Small intestine (tissue), 7 donors: ENCODE measurements around the gene PRDM2. TPM values are rescaled to one million over a fixed set of nuclear protein-coding genes. Genes with fewer than 3 reads are reported as not detected.

Source experiments
- DNase-seq, 2 donors: peaks; one replicate each; pipeline versions ENCODE4 v3.0.0 to v3.0.0-alpha.2; 2013
- FAIRE-seq: peaks from 2 replicates; lab custom pipeline; 2012; peaks lifted over from hg19 to GRCh38; lab: Jason Lieb, UNC
- H3K27ac ChIP-seq, 3 donors: one replicate each; pipeline ENCODE4 v1.5.1; 2013; ENCODE audit warnings: low read length in 2 of 3, mild to moderate bottlenecking in 2 of 3, control low read depth in 1 of 3, inconsistent platforms in 1 of 3, low read depth in 1 of 3, moderate library complexity in 1 of 3
- H3K27me3 ChIP-seq, 3 donors: one replicate each; pipeline ENCODE4 v1.6.1; 2013; ENCODE audit warnings: low read length in 3 of 3, inconsistent platforms in 1 of 3; ENCODE audit not compliant: control insufficient read depth in 3 of 3, insufficient read depth in 3 of 3
- H3K36me3 ChIP-seq, 3 donors: one replicate each; pipeline ENCODE4 v1.6.1; 2013; ENCODE audit warnings: low read length in 3 of 3, inconsistent platforms in 1 of 3, low read depth in 1 of 3, mild to moderate bottlenecking in 1 of 3, moderate library complexity in 1 of 3; ENCODE audit not compliant: control insufficient read depth in 3 of 3, insufficient read depth in 2 of 3
- H3K4me1 ChIP-seq, 3 donors: one replicate each; pipeline ENCODE4 v1.6.1; 2013; ENCODE audit warnings: low read length in 2 of 3, inconsistent platforms in 1 of 3, low read depth in 1 of 3, mild to moderate bottlenecking in 1 of 3, moderate library complexity in 1 of 3; ENCODE audit not compliant: control insufficient read depth in 3 of 3, insufficient read depth in 2 of 3
- H3K4me3 ChIP-seq, 3 donors: one replicate each; pipeline ENCODE4 v1.5.1; 2013; ENCODE audit warnings: low read length in 3 of 3, control low read depth in 1 of 3, inconsistent platforms in 1 of 3, low read depth in 1 of 3, mild to moderate bottlenecking in 1 of 3, moderate library complexity in 1 of 3
- H3K9me3 ChIP-seq, 2 donors: one replicate each; pipeline ENCODE4 v1.6.1; 2013; ENCODE audit warnings: low read depth in 1 of 2, low read length in 1 of 2; ENCODE audit not compliant: control insufficient read depth in 2 of 2, insufficient read depth in 1 of 2
- WGBS, 3 donors: extraction: QIAGEN DNeasy Blood & Tissue Kit; methylation state at CpG; one replicate each; pipeline ENCODE4 v1.1.7; 2013; 5-methylcytosine and 5-hydroxymethylcytosine counted together
- polyA plus RNA-seq, 4 donors: library from polyadenylated mRNA; stranded (reverse) in 3 of 4; unstranded in 1 of 4; fragments of 200-250 nt in 3 of 4; fragments of 120-200 nt in 1 of 4; gene quantifications; one replicate each; pipeline versions ENCODE4 v1.2.1 to v1.2.3, GENCODE V29; 2013
- donor health status: healthy with polysubstance abuse.
- donor health status: control.
- donor health status: control.
- donor health status: Bipolar disorder and iron deficiency.
- donor health status: healthy.

PRDM2 gene
- polyA plus RNA-seq, 4 donors = 9.5 to 22.7 (median 11.7) TPM

DNA sequence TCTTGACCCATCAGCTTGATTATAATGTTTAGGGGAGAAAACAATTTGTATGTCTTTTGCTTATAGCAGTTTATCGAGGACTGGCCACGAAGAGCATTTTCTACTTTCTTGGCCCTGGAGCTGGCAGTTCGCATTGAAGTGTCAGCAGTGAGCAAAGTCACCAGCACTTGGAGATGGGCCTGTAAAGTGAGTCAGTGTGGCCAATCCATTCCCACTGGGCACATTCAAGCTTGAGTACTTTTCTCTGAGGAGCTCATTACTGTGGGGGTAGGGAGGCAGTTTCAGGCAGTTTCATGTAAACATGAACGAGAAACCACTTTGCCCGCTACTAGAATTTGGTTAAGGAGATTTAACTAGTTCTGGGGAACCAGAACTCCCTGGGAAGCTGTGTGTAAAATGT, 164.8 kb downstream of the PRDM2 start:
- no peaks in the 10 kb centered on the region for H3K36me3 ChIP-seq
- H3K4me3 ChIP-seq = no peak overlapping the region
- no peak for FAIRE-seq
- WGBS, 3 donors = 89 to 96% (median 90%) methylated on average over 5 of the region's 5 CpGs
- peaks cover 0 to 7% (median 0%) of the 10 kb centered on the region in 3 donors for H3K27me3 ChIP-seq
- no peaks in the 10 kb centered on the region for H3K9me3 ChIP-seq
- H3K27ac ChIP-seq = no peak overlapping the region
- peaks cover 0 to 2% (median 0%) of the 10 kb centered on the region in 3 donors for H3K4me1 ChIP-seq
- no peak for DNase-seq

DNA sequence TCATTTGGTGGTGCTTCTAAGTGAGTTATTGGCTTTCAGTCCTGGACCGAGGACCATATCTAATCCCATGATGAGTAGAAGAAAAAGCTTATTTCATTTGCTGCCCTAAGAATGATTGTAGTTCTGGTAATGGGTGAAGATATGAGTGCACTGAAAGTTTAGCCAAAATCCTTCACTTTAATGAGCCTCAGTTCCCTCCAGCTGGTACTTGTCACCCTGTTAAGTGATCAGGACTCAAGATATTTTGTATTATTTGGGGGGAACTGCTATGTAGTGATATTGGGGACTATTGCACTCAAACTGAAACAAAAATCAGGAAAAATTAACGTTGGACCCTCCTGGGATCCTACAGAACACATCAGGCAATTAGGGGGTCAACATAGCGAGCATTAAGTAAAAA, 165.9 kb downstream of the PRDM2 start:
- no peaks in the 10 kb centered on the region for H3K9me3 ChIP-seq
- H3K27me3 ChIP-seq = peaks cover 0 to 7% (median 0%) of the 10 kb centered on the region in 3 donors
- FAIRE-seq = no peak
- no peaks in the 10 kb centered on the region for H3K4me1 ChIP-seq
- DNase-seq = no peak
- no peaks in the 10 kb centered on the region for H3K36me3 ChIP-seq
- H3K4me3 ChIP-seq = no peak overlapping the region
- 54 to 71% (median 68%) methylated on average over 3 of the region's 3 CpGs for WGBS, 3 donors
- no peak overlapping the region for H3K27ac ChIP-seq

DNA sequence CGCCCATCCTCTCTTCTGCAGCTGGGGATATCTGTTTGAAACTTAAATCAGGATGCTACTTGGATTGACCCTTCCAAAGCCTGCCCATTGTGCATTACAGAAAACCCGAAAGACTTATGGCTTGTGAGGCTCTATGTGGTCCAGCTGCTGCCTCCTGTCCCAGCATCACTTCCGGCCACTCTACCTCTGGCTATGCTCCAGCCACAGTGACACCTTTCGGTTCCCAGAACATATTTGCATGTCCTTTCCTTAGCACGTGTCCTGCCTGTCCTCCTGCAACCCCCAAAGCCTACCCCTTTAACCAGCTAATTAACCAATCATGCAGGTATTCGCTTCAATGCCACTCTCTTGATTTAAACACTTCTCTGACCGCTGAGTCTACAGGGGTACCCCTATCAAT, 167.6 kb downstream of the PRDM2 start:
- WGBS, 3 donors = 74 to 84% (median 76%) methylated on average over 7 of the region's 7 CpGs
- Histone ChIP-seq H3K4me1 (no peaks in the 10 kb centered on the region), H3K27ac (no peak overlapping the region), H3K36me3 (no peaks in the 10 kb centered on the region), H3K4me3 (no peak overlapping the region), H3K27me3 (peaks cover 0 to 11% (median 0%) of the 10 kb centered on the region in 3 donors), H3K9me3 (peaks cover 0 to 5% of the 10 kb centered on the region in 2 donors)
- FAIRE-seq = no peak
- DNase-seq = no peak

DNA sequence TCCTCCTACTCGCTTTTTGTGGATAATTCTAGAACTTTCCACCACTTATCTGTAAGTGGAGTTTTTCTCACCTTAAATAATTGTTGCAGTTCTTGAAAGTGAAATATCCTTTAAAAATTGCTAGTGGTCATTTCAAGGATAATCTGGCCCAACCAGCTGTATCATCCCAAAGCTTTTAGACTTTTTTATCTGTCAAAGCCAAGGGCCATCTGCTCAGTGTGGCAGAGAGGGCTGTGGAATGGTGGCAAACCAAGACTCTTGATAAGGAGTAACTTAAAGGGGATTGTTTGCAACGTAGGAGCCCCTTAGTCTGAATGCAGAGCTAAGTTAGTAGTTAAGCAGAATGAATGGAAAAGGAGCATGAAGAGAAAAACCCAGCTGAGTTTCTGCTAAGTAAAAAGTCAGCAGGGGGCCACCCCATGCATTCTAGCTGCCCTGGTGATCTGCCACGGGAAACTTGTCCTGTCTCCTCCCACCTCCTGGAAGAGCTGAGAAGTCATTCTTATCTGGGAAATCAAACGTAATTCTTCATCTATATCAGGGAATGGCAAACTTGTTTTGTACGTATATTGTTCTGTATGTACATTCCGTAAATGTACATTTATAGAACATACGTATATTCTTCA, 169.3 kb downstream of the PRDM2 start:
- no peaks in the 10 kb centered on the region for H3K4me1 ChIP-seq
- no peak for DNase-seq
- FAIRE-seq = no peak

DNA sequence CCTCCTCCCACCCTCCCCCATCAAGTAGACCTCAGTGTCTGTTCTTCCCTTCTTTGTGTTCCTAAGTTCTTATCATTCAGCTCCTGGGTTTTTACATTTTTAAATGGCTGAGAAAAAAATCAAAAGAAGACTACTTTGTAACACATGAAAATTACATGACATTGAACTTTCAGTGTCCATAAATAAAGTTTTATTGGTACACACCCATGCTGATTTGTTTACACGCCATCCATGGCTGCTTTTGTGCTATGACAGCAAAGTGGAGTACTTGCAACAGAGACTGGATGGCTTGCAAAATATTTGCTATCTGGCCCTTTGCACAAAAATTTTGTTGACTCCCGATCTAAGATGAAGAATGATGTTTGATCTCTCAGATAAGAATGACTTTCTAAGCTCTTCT, 171.4 kb downstream of the PRDM2 start:
- H3K9me3 ChIP-seq = peaks cover 0 to 18% of the 10 kb centered on the region in 2 donors
- FAIRE-seq (no peak), DNase-seq (no peak)
- no peak overlapping the region for H3K4me3 ChIP-seq
- H3K4me1 ChIP-seq = no peaks in the 10 kb centered on the region
- H3K36me3 ChIP-seq = no peaks in the 10 kb centered on the region
- 78 to 89% (median 80%) methylated on average over 2 of the region's 2 CpGs for WGBS, 3 donors
- no peak overlapping the region for H3K27ac ChIP-seq
- peaks cover 0 to 10% (median 0%) of the 10 kb centered on the region in 3 donors for H3K27me3 ChIP-seq

More for the DNA sequence above, 169.3 kb downstream of the PRDM2 start:
- H3K27me3 ChIP-seq = peaks cover 0 to 11% (median 0%) of the 10 kb centered on the region in 3 donors
- no peaks in the 10 kb centered on the region for H3K36me3 ChIP-seq
- no peak overlapping the region for H3K27ac ChIP-seq
- peaks cover 0 to 10% of the 10 kb centered on the region in 2 donors for H3K9me3 ChIP-seq
- no peak overlapping the region for H3K4me3 ChIP-seq
- 55 to 65% (median 55%) methylated on average over 7 of the region's 7 CpGs for WGBS, 3 donors

DNA sequence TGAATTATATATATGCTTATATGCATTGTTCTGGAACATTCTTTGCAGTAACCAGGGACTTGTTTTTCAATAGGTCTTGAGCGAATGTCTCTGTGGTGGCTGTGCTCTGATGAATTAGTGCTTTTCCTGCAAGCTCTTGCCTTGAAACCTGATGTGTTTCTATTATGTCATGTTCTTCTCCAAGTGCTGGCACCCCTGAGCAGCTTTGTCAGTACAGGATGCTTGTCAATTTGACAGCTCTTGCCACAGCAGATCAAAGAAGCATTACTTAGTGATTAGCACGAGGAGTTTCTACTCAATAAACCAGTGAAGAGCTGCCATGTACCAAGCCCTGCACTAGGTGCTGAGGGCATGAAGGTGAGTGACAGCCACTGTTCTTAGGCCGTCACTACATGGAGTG, 171.9 kb downstream of the PRDM2 start:
- DNase-seq = no peak
- Histone ChIP-seq H3K9me3 (peaks cover 0 to 18% of the 10 kb centered on the region in 2 donors), H3K4me1 (no peaks in the 10 kb centered on the region), H3K4me3 (no peak overlapping the region), H3K27ac (no peak overlapping the region), H3K27me3 (peaks cover 0 to 10% (median 0%) of the 10 kb centered on the region in 3 donors), H3K36me3 (no peaks in the 10 kb centered on the region)
- WGBS, 3 donors = 85 to 93% (median 86%) methylated on average over 3 of the region's 3 CpGs
- no peak for FAIRE-seq

DNA sequence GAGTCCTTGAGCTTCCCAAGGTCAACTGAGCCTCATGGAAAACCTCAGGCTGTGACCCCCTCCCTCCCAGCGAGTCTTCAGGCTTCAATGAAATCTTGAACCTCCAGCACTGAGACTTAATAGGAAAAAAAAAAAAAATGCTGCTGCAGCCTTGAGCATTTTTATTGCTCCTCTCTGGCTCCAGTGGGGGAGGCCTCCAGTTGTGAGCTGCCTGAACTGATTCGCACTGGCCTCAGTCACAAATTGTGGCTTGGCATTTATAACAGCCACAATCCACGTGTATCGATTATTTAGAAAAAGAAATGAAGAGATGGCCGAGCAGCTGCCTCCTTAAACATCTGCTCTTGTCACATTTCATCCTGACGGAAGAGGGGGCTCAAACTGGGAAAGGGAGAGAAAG, 173.0 kb downstream of the PRDM2 start:
- FAIRE-seq = no peak
- Histone ChIP-seq H3K4me3 (no peak overlapping the region), H3K27me3 (peaks cover 0 to 10% (median 0%) of the 10 kb centered on the region in 3 donors), H3K9me3 (peaks cover 0 to 18% of the 10 kb centered on the region in 2 donors), H3K4me1 (no peaks in the 10 kb centered on the region), H3K27ac (no peak overlapping the region), H3K36me3 (no peaks in the 10 kb centered on the region)
- WGBS, 3 donors = 73 to 92% (median 85%) methylated on average over 6 of the region's 6 CpGs
- no peak for DNase-seq
